HepG2 (cell line): ENCODE measurements around the gene CYSLTR1. TPM values are rescaled to one million over a fixed set of nuclear protein-coding genes. Genes with fewer than 3 reads are reported as not detected.

Source experiments
- polyA plus RNA-seq, 8 experiments: library from polyadenylated mRNA; depleted of rRNA in 3 of 8; stranded (reverse) in 7 of 8; unstranded in 1 of 8; fragments of >200 nt; fragmentation: Illumina TruSeq in 4 of 8; extraction: Trizol in 4 of 8; gene quantifications; 2 replicates each; pipeline versions ENCODE4 v1.2.1 to v1.2.3, GENCODE V29; 2011 to 2016; ENCODE audit warnings: low read depth in 4 of 8, missing spikeins in 1 of 8, mixed read lengths in 1 of 8; ENCODE audit not compliant: insufficient read depth in 1 of 8
- total RNA-seq, 5 experiments: library from RNA; depleted of rRNA; stranded (reverse); fragments of >200 nt; fragmentation: Illumina TruSeq; extraction: Trizol; gene quantifications; 2 replicates each; pipeline ENCODE4 v1.2.3, GENCODE V29; 2016; ENCODE audit warnings: low read depth in 1 of 5

CYSLTR1 gene
- total and polyA plus RNA-seq, 2 of the 13 experiments (the other 11 are each of a cell fraction or from before 2014, with no cell fraction given), result not detected

Other genes starting within 250 kb of the CYSLTR1 start
- 325 and 530 TPM in 2 replicates for gene PGK1, start 223.4 kb downstream of the CYSLTR1 start, total RNA-seq (2016; rRNA removed; fragmentation: Illumina TruSeq; extraction: Trizol)
- gene PGK1, start 223.4 kb downstream of the CYSLTR1 start, polyA plus RNA-seq (2011; rRNA removed), result 902 and 1,274 TPM in 2 replicates
- gene TAF9B, start 188.0 kb downstream of the CYSLTR1 start, total RNA-seq (2016; rRNA removed; fragmentation: Illumina TruSeq; extraction: Trizol), result 15.2 and 25.1 TPM in 2 replicates
- 5.3 and 10.8 TPM in 2 replicates for gene TAF9B, start 188.0 kb downstream of the CYSLTR1 start, polyA plus RNA-seq (2011; rRNA removed)